Measurements from ENCODE around the gene NCOA3.

The NCOA3 gene

GRCh38 chr20:47669927-47670890 is 168.5 kb downstream of the NCOA3 start:
- Histone ChIP-seq H3K9ac (ENCODE audit: low read depth, low read length) (no peak overlapping the region), H3K4me1 (ENCODE audit: insufficient read depth, low read length) (no peaks in the 10 kb centered on the region), H3K4me3 (ENCODE audit: low read length) (no peak overlapping the region), H3K9me3 (ENCODE audit: insufficient read depth, low read depth, low read length) (no peaks in the 10 kb centered on the region), H3K36me3 (ENCODE audit: insufficient read depth, low read length) (peaks cover 8% of the 10 kb centered on the region), H3K27me3 (ENCODE audit: insufficient read depth, low read length) (no peaks in the 10 kb centered on the region), H3K27ac (ENCODE audit: low read depth, low read length) (no peak overlapping the region)
- 95% methylated on average over 19 of the region's 22 CpGs for WGBS

- 96% methylated on average over 7 of the region's 10 CpGs for WGBS
Measured at GRCh38 chr20:47670913-47671312, 169.2 kb downstream of the NCOA3 start.

GRCh38 chr20:47672166-47672565 is 170.5 kb downstream of the NCOA3 start:
- H3K27ac ChIP-seq (ENCODE audit: low read depth, low read length): no peak overlapping the region
- no peaks in the 10 kb centered on the region for H3K27me3 ChIP-seq (ENCODE audit: insufficient read depth, low read length)
- no peak overlapping the region for H3K4me3 ChIP-seq (ENCODE audit: low read length)
- no peak overlapping the region for H3K9ac ChIP-seq (ENCODE audit: low read depth, low read length)
- 93% methylated on average over 15 of the region's 15 CpGs for WGBS
- no peaks in the 10 kb centered on the region for H3K9me3 ChIP-seq (ENCODE audit: insufficient read depth, low read depth, low read length)
- H3K4me1 ChIP-seq (ENCODE audit: insufficient read depth, low read length): 0 out of 2 replicates have a peak, but pooled peaks cover 2% of the 10 kb centered on the region
- H3K36me3 ChIP-seq (ENCODE audit: insufficient read depth, low read length): peaks cover 3% of the 10 kb centered on the region; the same call in 1 of the 2 replicates

More at GRCh38 chr20:47670913-47671312, 169.2 kb downstream of the NCOA3 start:
- H3K36me3 ChIP-seq (ENCODE audit: insufficient read depth, low read length): peaks cover 3% of the 10 kb centered on the region; the same call in 1 of the 2 replicates
- 0 out of 2 replicates have a peak, but pooled peaks cover 2% of the 10 kb centered on the region for H3K4me1 ChIP-seq (ENCODE audit: insufficient read depth, low read length)
- H3K9me3 ChIP-seq (ENCODE audit: insufficient read depth, low read depth, low read length): no peaks in the 10 kb centered on the region
- no peak overlapping the region for H3K9ac ChIP-seq (ENCODE audit: low read depth, low read length)
- no peak overlapping the region for H3K27ac ChIP-seq (ENCODE audit: low read depth, low read length)
- no peaks in the 10 kb centered on the region for H3K27me3 ChIP-seq (ENCODE audit: insufficient read depth, low read length)
- H3K4me3 ChIP-seq (ENCODE audit: low read length): no peak overlapping the region

GRCh38 chr20:47672886-47673670 is 171.4 kb downstream of the NCOA3 start:
- no peaks in the 10 kb centered on the region for H3K9me3 ChIP-seq (ENCODE audit: insufficient read depth, low read depth, low read length)
- no peaks in the 10 kb centered on the region for H3K27me3 ChIP-seq (ENCODE audit: insufficient read depth, low read length)
- H3K9ac ChIP-seq (ENCODE audit: low read depth, low read length): no peak overlapping the region
- H3K4me3 ChIP-seq (ENCODE audit: low read length): no peak overlapping the region
- WGBS: 93% methylated on average over 16 of the region's 16 CpGs
- peaks cover 3% of the 10 kb centered on the region; the same call in 1 of the 2 replicates for H3K36me3 ChIP-seq (ENCODE audit: insufficient read depth, low read length)
- H3K27ac ChIP-seq (ENCODE audit: low read depth, low read length): no peak overlapping the region
- 0 out of 2 replicates have a peak, but pooled peaks cover 2% of the 10 kb centered on the region for H3K4me1 ChIP-seq (ENCODE audit: insufficient read depth, low read length)

- H3K4me3 ChIP-seq (ENCODE audit: low read length): no peak overlapping the region
- 0 out of 2 replicates have a peak, but pooled peaks cover 2% of the 10 kb centered on the region for H3K4me1 ChIP-seq (ENCODE audit: insufficient read depth, low read length)
- no peak overlapping the region for H3K9ac ChIP-seq (ENCODE audit: low read depth, low read length)
- 97% methylated on average over 6 of the region's 6 CpGs for WGBS
- H3K36me3 ChIP-seq (ENCODE audit: insufficient read depth, low read length): peaks cover 3% of the 10 kb centered on the region; the same call in 1 of the 2 replicates
- no peaks in the 10 kb centered on the region for H3K9me3 ChIP-seq (ENCODE audit: insufficient read depth, low read depth, low read length)
- H3K27me3 ChIP-seq (ENCODE audit: insufficient read depth, low read length): no peaks in the 10 kb centered on the region
- H3K27ac ChIP-seq (ENCODE audit: low read depth, low read length): no peak overlapping the region
Measured at GRCh38 chr20:47673671-47673955, 171.9 kb downstream of the NCOA3 start.

GRCh38 chr20:47674145-47674544 is 172.5 kb downstream of the NCOA3 start:
- no peaks in the 10 kb centered on the region for H3K27me3 ChIP-seq (ENCODE audit: insufficient read depth, low read length)
- no peak overlapping the region for H3K27ac ChIP-seq (ENCODE audit: low read depth, low read length)
- 0 out of 2 replicates have a peak, but pooled peaks cover 2% of the 10 kb centered on the region for H3K4me1 ChIP-seq (ENCODE audit: insufficient read depth, low read length)
- 96% methylated on average over 15 of the region's 15 CpGs for WGBS
- H3K9ac ChIP-seq (ENCODE audit: low read depth, low read length): no peak overlapping the region
- no peak overlapping the region for H3K4me3 ChIP-seq (ENCODE audit: low read length)
- peaks cover 3% of the 10 kb centered on the region; the same call in 1 of the 2 replicates for H3K36me3 ChIP-seq (ENCODE audit: insufficient read depth, low read length)
- no peaks in the 10 kb centered on the region for H3K9me3 ChIP-seq (ENCODE audit: insufficient read depth, low read depth, low read length)

- Histone ChIP-seq H3K36me3 (ENCODE audit: insufficient read depth, low read length) (peaks cover 3% of the 10 kb centered on the region; the same call in 1 of the 2 replicates), H3K27ac (ENCODE audit: low read depth, low read length) (no peak overlapping the region), H3K9me3 (ENCODE audit: insufficient read depth, low read depth, low read length) (no peaks in the 10 kb centered on the region), H3K4me1 (ENCODE audit: insufficient read depth, low read length) (0 out of 2 replicates have a peak, but pooled peaks cover 2% of the 10 kb centered on the region), H3K9ac (ENCODE audit: low read depth, low read length) (no peak overlapping the region), H3K27me3 (ENCODE audit: insufficient read depth, low read length) (no peaks in the 10 kb centered on the region), H3K4me3 (ENCODE audit: low read length) (no peak overlapping the region)
- 88% methylated on average over 14 of the region's 14 CpGs for WGBS
Measured at GRCh38 chr20:47674686-47675085, 173.0 kb downstream of the NCOA3 start.

- H3K36me3 ChIP-seq (ENCODE audit: insufficient read depth, low read length): peaks cover 3% of the 10 kb centered on the region; the same call in 1 of the 2 replicates
- no peaks in the 10 kb centered on the region for H3K27me3 ChIP-seq (ENCODE audit: insufficient read depth, low read length)
- H3K27ac ChIP-seq (ENCODE audit: low read depth, low read length): no peak overlapping the region
- 85% methylated on average over 16 of the region's 16 CpGs for WGBS
- H3K4me1 ChIP-seq (ENCODE audit: insufficient read depth, low read length): 0 out of 2 replicates have a peak, but pooled peaks cover 2% of the 10 kb centered on the region
- no peak overlapping the region for H3K9ac ChIP-seq (ENCODE audit: low read depth, low read length)
- H3K4me3 ChIP-seq (ENCODE audit: low read length): no peak overlapping the region
- no peaks in the 10 kb centered on the region for H3K9me3 ChIP-seq (ENCODE audit: insufficient read depth, low read depth, low read length)
Measured at GRCh38 chr20:47675190-47676142, 173.8 kb downstream of the NCOA3 start.

GRCh38 chr20:47676219-47676721 is 174.6 kb downstream of the NCOA3 start:
- Histone ChIP-seq H3K36me3 (ENCODE audit: insufficient read depth, low read length) (peaks cover 3% of the 10 kb centered on the region; the same call in 1 of the 2 replicates), H3K4me3 (ENCODE audit: low read length) (no peak overlapping the region), H3K27me3 (ENCODE audit: insufficient read depth, low read length) (no peaks in the 10 kb centered on the region), H3K27ac (ENCODE audit: low read depth, low read length) (no peak overlapping the region), H3K9me3 (ENCODE audit: insufficient read depth, low read depth, low read length) (no peaks in the 10 kb centered on the region), H3K9ac (ENCODE audit: low read depth, low read length) (no peak overlapping the region), H3K4me1 (ENCODE audit: insufficient read depth, low read length) (0 out of 2 replicates have a peak, but pooled peaks cover 2% of the 10 kb centered on the region)
- 85% methylated on average over 20 of the region's 20 CpGs for WGBS

Data from HUES64 (cell line).